ENCODE results near the gene LRCH1.

DNA sequence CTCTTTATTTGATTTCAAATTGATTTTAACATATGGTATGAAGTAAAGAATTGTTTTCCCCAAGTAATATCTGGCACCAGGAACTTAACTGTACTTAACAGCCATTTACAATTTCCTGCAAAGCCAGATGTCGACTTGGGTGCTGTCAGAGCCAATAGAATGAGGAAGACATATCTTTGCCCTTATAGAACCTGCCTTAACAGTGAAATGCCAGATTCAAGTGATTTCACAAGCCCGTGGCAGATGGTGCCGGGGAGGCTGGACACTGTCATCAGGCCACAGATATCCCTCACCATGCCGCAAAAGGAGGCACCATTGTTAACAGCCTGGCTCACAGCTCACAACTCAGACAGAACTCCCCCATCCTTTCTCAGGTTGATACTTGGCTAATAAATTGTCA, 195.3 kb downstream of the LRCH1 start:
- TF ChIP-seq EZH2 (IDR thresholded peaks at IDR 0.05; ENCODE audit: insufficient read depth, poor library complexity, severe bottlenecking), result no peak
- no peak for TF ChIP-seq EZH2phosphoT487 (IDR thresholded peaks at IDR 0.05; ENCODE audit: insufficient read depth, low read depth)
